Lower leg skin (tissue), 4 donors: ENCODE results near the gene SCAMP2. TPM values are rescaled to one million over a fixed set of nuclear protein-coding genes. Genes with fewer than 3 reads are reported as not detected.

Experiments used
- DNase-seq, 2 donors: peaks; one replicate each; pipeline ENCODE4 v3.0.0-alpha.2; 2019; ENCODE audit warnings: low spot score in 2 of 2
- H3K4me3 ChIP-seq: fragments of 200-600 bp; sonication (generic); 2 replicates; pipeline ENCODE4 v1.5.1; 2017; ENCODE audit warnings: mild to moderate bottlenecking, low read depth; ENCODE audit not compliant: poor library complexity, severe bottlenecking
- POLR2A ChIP-seq, 2 donors: fragments of 450-650 bp; IDR thresholded peaks; one replicate each; pipeline ENCODE4 v1.6.1; 2016 to 2017; ENCODE audit warnings: antibody characterized with exemption in 2 of 2, mild to moderate bottlenecking in 1 of 2, moderate library complexity in 1 of 2
- WGBS, 2 donors: methylation state at CpG; one replicate each; pipeline ENCODE4 v1.1.5; 2018; 5-methylcytosine and 5-hydroxymethylcytosine counted together
- intact Hi-C: fragments of 100-400 bp; cut with DNase I; formaldehyde crosslinking; loops from one replicate; pipeline ENCODE4 v1.15.0; 2023; ENCODE audit warnings: low total_unique reads
- total RNA-seq, 4 donors: library from RNA; depleted of rRNA; stranded (reverse); fragments of >200 nt; gene quantifications; one replicate each; pipeline ENCODE4 v1.1.0, GENCODE V29; 2016
- TF ChIP-seq, protein P1 (sequence below), 3 donors: fragments of 450-650 bp; IDR thresholded peaks; one replicate each; pipeline ENCODE4 v1.5.1; 2016; ENCODE audit warnings: antibody characterized with exemption in 3 of 3, mild to moderate bottlenecking in 3 of 3, moderate library complexity in 2 of 3

Gene SCAMP2
- total RNA-seq, 4 donors from 2014 or later, result 97.2 to 134 (median 107) TPM

DNA sequence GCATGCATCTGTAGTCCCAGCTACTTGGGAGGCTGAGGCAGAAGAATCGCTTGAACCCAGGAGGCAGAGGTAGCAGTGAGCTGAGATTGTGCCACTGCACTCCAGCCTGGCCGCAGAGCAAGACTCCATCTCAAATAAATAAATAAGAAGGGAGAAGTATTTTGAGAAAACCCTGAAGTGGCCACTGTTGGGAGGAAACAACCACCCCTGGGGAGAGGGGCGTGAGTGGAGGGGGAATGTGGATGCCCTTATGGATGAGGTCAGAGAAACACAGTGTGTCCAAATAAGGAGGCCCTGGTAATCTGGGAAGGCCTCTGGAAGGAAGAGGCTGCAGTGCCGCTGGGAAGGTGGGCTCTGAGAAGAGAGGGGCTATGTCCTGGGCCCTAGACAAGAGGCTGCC lies 50.9 kb downstream of the SCAMP2 start:
- no peak for TF ChIP-seq POLR2A (IDR thresholded peaks at IDR 0.05)
- TF ChIP-seq, protein P1, sequence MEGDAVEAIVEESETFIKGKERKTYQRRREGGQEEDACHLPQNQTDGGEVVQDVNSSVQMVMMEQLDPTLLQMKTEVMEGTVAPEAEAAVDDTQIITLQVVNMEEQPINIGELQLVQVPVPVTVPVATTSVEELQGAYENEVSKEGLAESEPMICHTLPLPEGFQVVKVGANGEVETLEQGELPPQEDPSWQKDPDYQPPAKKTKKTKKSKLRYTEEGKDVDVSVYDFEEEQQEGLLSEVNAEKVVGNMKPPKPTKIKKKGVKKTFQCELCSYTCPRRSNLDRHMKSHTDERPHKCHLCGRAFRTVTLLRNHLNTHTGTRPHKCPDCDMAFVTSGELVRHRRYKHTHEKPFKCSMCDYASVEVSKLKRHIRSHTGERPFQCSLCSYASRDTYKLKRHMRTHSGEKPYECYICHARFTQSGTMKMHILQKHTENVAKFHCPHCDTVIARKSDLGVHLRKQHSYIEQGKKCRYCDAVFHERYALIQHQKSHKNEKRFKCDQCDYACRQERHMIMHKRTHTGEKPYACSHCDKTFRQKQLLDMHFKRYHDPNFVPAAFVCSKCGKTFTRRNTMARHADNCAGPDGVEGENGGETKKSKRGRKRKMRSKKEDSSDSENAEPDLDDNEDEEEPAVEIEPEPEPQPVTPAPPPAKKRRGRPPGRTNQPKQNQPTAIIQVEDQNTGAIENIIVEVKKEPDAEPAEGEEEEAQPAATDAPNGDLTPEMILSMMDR (IDR thresholded peaks at IDR 0.05), result no peak
- no peak overlapping the region for H3K4me3 ChIP-seq
- DNase-seq, result no peak
- 80 to 84% methylated on average over 4 of the region's 4 CpGs for WGBS, 2 donors
- intact Hi-C loops, result no loop called here

GRCh38 chr15:74821790-74822158 lies 51.4 kb downstream of the SCAMP2 start:
- 87 to 89% methylated on average over 7 of the region's 7 CpGs for WGBS, 2 donors
- H3K4me3 ChIP-seq, result no peak overlapping the region
- TF ChIP-seq, protein P1 (IDR thresholded peaks at IDR 0.05), result no peak
- TF ChIP-seq POLR2A (IDR thresholded peaks at IDR 0.05), result no peak
- no peak for DNase-seq
- intact Hi-C loops, result no loop called here

GRCh38 chr15:74821091-74821789 lies 51.9 kb downstream of the SCAMP2 start:
- TF ChIP-seq, protein P1 (IDR thresholded peaks at IDR 0.05), result no peak
- no peak for TF ChIP-seq POLR2A (IDR thresholded peaks at IDR 0.05)
- intact Hi-C loops, result no loop called here
- DNase-seq, result no peak
- 46 to 61% methylated on average over 10 to 11 of the region's 11 CpGs for WGBS, 2 donors
- H3K4me3 ChIP-seq, result no peak overlapping the region

DNA sequence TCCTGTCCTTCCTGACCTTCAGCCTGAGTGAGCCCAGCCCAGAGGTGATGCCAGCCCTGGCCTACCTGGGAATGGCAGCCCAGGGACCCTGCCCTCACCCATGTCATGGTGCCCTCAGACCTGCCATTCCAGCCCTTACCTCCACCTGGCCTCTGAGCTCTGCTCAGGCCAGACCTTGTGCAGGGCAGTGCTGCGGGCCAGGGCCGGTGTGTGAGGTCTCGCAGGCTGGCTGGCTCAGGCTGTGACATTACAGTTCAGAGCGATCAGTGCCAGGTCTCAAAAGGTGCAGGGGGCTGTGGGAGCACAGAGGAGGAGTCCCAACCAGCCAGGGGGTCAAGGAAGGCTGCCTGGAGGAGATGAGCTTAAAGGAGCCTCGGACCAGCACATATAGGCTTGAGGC lies 53.1 kb downstream of the SCAMP2 start:
- 81 to 85% methylated on average over 5 of the region's 5 CpGs for WGBS, 2 donors
- H3K4me3 ChIP-seq, result no peak overlapping the region
- TF ChIP-seq, protein P1 (IDR thresholded peaks at IDR 0.05), result no peak
- no peak for TF ChIP-seq POLR2A (IDR thresholded peaks at IDR 0.05)
- intact Hi-C loops, result no loop called here
- no peak for DNase-seq

DNA sequence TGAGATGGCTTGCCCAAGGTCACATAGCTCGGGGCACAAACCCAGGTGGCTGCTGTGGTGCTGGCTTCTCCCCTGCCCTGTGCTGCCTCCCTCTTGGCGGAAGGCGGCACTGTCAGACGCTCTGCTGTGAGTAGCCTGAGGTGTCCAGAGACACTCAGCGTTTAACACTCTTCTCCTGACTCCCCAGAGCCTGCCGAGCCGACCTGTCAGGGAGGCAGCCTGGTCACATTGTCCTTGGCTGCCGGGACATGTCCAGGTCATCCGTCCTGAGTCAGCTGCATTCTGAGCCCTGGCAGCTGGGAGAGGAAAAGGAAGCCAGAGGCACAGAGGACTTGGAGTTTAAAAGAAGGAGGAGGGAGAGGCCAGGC lies 55.8 kb downstream of the SCAMP2 start:
- intact Hi-C loops, result no loop called here
- no peak for DNase-seq
- no peak overlapping the region for H3K4me3 ChIP-seq
- TF ChIP-seq POLR2A (IDR thresholded peaks at IDR 0.05), result no peak
- TF ChIP-seq, protein P1 (IDR thresholded peaks at IDR 0.05), result no peak
- 15 to 26% methylated on average over 6 to 9 of the region's 9 CpGs for WGBS, 2 donors
